HG03045 (cell line): ENCODE data around the gene HYAL2.

ENCODE experiments used
- ATAC-seq: cut with Tn5 transposase; IDR thresholded peaks from one replicate; pipeline ENCODE4 v1.9.1; 2021; ENCODE audit warnings: mild to moderate bottlenecking, moderate library complexity; ENCODE audit not compliant: unreplicated experiment

Gene HYAL2

GRCh38 chr3:50331364-50331907 lies 8.9 kb upstream of the HYAL2 start:
- ATAC-seq = no peak

- ATAC-seq = no peak
These were observed 7.8 kb upstream of the HYAL2 start for GRCh38 chr3:50330330-50330729.

- ATAC-seq = peak; percentile 86
These were observed 5.6 kb upstream of the HYAL2 start, which contains the start of gene TUSC2 for GRCh38 chr3:50327943-50328691. TSS of gene TUSC2 (minus strand) at chr3:50328223. CDS start at chr3:50328099, 124 bp downstream.

- ATAC-seq = no peak
These were observed 4.6 kb upstream of the HYAL2 start for GRCh38 chr3:50327129-50327528.

- no peak for ATAC-seq
These were observed 3.6 kb upstream of the HYAL2 start for GRCh38 chr3:50326182-50326541.

- no peak for ATAC-seq
These were observed 3.1 kb upstream of the HYAL2 start for GRCh38 chr3:50325497-50326181.

GRCh38 chr3:50325113-50325480 lies 2.6 kb upstream of the HYAL2 start:
- ATAC-seq = no peak

GRCh38 chr3:50324351-50325112 lies 2.0 kb upstream of the HYAL2 start:
- ATAC-seq = no peak

GRCh38 chr3:50323614-50324199 lies 1.2 kb upstream of the HYAL2 start:
- no peak for ATAC-seq

- no peak for ATAC-seq
These were observed 601 bp upstream of the HYAL2 start for GRCh38 chr3:50323092-50323600.

- no peak for ATAC-seq
These were observed 495 bp downstream of the HYAL2 start for GRCh38 chr3:50322115-50322385.

- ATAC-seq = peak; percentile 75
These were observed 1.0 kb downstream of the HYAL2 start for GRCh38 chr3:50321336-50322114.

- ATAC-seq = peak; percentile 50
These were observed 1.7 kb downstream of the HYAL2 start for GRCh38 chr3:50320853-50321335.

GRCh38 chr3:50319894-50320625 lies 2.5 kb downstream of the HYAL2 start:
- ATAC-seq = no peak

- no peak for ATAC-seq
These were observed 3.2 kb downstream of the HYAL2 start for GRCh38 chr3:50319181-50319893.

- no peak for ATAC-seq
These were observed 3.9 kb downstream of the HYAL2 start for GRCh38 chr3:50318615-50319014.

- no peak for ATAC-seq
These were observed 4.4 kb downstream of the HYAL2 start for GRCh38 chr3:50318163-50318562.

GRCh38 chr3:50317300-50317699 lies 5.2 kb downstream of the HYAL2 start:
- ATAC-seq = no peak
